Myocyte (in vitro differentiated cells): ENCODE measurements around the gene YIPF3. TPM values are rescaled to one million over a fixed set of nuclear protein-coding genes. Genes with fewer than 3 reads are reported as not detected.

Experiments
- DNase-seq: peaks from one replicate; pipeline ENCODE4 v3.0.0-alpha.2; 2012; ENCODE audit warnings: low read depth
- total RNA-seq: library from RNA; depleted of rRNA; stranded (reverse); fragments of >200 nt; gene quantifications from 2 replicates; pipeline ENCODE4 v1.2.3, GENCODE V29; 2014

Gene YIPF3
- total RNA-seq, 1 donor from 2014 or later, result 199 TPM

DNA sequence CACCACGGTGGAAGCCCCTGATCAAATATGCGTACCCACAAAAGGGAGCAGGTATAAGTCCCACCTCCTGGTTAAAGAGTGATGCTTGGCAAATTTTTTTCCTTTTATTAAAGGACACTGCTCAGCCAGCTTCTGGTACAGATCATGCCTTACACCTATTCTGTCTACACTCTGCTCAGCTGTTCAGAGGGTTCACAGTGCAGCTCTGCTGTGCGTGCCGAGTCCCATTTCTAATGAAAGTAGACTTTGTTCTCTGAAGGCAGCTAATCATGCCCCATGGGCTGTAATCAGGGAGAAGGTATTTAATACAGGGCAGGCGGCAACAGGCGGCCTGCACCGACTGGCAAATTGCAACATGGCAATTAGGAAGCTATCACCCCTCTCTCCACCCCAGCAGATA lies 22.9 kb downstream of the YIPF3 start:
- DNase-seq, result no peak

DNA sequence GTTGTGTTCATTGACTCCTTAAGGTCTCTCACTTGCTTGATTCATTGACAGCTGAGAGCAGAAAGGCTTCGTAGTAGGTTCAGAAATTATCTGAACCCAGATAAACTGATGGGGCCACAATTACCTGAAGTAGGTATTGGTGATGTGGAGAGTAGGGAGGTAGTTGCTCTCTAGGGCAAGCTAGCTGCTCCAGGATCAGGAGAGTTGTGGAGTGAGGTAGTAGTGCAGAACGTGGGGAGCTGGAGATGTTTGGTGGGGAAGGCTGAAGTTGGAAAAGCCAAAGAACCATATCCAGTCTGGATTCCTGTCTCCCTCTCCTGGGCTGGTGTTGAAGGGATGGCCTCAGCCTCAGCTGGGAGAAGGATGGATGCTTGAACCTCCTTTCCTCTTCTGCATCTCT lies 23.5 kb downstream of the YIPF3 start:
- no peak for DNase-seq

DNA sequence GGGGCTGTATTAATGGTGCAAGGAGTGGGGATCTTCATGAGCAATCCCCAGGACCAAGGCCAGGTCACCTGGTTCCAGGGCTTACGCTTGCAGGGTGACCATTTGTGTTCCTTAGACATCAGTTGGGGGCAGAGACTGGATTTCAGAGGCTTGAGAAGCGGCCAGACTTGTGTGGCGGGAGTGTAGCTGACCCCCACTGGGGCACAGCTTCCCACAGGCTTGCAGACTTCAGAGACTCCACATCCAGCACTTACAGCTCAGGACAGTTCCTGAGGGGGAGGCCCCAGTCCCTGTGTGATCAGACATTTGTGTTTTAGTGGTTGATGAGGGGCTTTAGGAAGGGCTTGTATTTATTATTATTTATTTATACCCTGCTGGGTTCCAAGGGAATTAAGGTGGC lies 24.1 kb downstream of the YIPF3 start:
- DNase-seq, result peak; percentile 92

DNA sequence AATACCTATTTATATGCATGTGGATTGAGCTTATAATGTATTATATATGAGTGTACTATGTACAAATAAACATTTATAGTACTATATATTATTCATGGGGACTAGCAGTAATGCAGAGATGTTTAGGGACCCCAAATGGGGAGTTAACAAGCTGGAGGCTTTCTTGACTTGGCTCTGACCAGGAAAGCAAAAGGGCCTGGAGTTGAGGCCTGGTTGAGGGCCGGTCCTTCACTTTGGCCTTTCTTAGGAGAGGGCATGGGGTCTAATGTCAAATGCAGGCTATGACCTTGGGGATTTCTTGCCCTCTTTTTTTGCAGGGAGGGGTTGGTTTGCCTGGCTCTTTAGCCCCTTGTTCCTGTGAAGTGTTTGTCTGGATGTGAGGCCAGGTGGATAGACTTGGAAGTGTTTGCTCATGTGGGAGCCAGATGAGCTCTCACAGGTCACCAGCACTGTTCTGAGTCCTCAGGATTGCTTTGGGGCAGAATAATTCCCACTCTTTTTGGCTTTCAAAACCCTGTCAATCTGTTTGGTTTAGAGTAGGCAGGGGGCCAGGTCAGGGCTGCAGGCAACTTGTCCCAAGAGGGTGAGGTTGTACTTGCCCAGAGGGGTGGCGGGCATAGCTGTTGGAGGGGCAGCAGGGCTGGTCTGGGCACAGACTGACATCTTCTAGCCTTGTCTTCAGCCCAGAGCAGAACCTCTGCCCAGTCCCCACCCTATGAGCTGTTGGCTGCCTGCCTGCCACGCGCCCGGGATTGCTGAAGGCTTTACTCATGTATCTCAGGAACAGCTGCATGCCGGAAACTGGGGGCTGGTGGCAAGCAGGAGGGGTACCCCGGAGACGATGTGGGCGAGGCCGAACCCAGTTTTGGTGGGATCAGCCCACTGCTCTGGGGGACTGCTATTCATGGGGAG lies 24.7 kb downstream of the YIPF3 start:
- peak; percentile 96 for DNase-seq

DNA sequence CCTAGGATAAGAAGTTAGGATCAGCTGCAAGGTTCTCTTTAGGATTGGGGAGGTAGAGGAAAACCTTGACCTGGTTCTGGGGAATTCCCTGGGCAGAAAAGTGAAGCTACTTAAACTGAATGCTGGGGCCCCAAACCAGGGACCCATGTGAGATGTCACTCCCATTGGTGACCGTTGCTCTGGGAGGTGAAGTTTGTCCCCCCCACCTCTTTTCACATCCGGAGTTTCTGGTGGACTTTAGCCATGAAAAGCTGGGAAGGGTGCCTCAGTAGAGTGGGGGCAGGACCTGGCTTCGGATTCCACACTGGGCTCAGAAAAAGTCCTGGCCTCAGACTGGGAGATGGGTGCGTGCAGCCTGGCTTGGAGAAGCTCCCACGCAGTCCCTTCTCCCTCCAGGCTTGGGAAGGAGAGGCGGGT lies 26.2 kb downstream of the YIPF3 start:
- no peak for DNase-seq

DNA sequence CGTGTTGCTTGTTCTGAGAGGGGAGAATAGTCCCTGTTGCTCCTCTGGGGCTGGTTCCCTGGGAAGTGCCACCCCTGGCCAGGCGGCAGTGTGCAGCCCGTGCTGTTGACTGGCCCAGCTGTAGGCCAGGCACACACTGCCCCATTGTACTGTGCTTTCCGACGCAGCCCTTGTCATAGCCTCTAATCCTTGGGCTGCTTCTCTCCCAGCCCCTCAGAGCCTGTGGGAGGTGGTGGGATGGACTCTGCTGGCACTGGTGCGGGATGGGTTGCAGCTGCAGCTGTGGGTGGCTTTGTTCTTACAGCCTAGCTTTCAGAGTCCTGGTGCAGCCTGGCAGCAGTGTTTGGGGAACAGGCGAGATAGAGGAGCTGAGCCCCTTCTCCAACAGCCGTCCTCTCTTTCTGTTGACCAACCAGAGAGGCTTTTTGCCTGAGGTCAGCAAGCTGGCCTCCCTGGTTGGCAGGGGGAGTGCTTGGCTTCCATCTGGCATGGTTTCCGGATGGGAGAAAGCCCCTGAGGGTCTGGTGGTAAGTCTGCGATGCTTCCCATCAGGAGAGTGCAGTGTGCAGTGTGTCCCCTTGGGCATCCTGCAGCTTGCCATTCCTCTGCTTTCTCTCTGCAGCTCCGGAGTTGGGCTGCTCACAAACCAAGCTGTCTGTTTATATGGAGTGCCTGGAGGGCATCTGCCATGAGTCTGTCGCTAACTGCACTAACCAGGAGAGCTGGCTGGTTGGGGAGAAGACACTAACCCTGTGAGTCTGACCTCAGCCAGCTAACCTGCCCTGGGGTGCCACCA lies 27.3 kb downstream of the YIPF3 start:
- DNase-seq, result peak; percentile 76

DNA sequence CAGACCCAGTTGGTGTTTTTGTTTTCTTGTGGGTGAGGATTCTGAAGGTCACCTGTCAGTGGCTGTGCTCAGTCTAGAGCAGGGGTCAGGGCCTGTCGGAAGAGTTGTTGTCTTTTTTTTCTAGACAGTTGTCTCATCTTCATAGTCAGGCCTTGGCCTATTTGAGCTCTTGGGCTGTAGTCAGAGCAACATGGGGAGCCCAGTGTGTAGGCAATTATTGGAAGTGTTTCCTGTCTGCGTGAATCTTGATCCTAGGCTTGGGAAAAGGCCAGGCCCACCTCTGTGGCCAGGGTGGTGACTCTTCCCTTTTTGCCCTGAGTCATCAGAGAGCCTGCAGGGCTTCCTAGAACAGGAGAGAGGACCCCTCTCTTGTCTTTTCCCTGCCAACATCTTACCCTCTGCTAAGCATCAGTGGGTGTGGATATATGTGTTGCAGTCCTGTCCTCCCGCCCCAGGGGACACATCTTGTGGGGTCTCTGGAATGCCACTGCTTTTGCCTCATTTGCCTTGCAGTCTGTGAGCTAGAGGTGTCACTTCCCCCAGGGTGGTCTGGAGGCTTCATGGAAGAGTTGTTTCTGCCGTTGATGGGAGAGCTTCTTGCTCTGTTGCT lies 28.0 kb downstream of the YIPF3 start:
- DNase-seq, result peak; percentile 86

DNA sequence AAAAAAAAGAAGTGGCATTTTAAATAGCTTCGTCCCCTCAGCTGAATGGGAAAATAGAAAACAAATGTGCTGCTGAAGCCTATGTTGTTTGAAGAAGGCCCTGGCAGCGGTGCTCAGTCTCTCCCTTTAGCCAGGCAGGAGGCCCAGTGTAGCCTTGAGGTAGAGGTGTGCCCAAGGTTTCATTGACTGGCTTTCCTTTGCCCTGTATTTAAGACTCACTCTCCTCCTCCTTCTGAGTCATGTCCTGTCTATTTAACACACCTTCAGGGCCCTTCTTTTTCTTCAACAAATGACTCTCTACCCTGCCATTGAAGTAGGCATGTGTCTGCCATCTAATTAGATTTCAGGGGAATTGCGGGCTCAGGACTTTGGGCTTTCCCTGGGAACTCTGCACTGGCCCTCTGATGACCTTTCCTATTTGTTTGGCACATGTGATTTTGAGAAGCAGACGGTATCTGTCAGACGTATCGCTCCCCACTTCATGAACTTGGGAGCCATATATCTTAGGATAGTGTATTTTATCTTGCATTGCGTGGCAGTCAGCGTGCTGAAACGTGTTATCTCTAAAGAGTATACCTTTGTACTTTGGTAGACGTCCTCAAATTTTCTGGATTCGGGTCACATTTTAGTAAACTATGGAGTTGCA lies 35.0 kb downstream of the YIPF3 start:
- DNase-seq, result no peak

DNA sequence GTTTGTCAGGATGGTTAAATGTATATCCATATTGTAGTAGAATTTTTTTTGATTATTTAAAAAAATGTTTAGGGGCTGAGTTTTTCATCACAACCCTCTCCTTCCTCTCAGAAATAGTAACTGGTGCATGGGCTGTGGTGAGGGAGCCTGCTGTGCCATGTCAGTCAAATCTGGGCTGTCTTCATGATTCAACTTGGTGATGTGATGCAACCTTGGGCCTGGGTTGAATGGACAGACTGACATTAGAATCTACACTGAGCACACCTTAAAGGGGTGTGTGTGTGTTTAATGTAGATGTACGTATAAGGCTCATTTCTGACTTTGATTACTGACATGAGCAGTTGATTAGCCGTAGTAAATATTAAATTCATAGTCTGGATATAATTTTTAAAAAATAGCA lies 35.7 kb downstream of the YIPF3 start:
- DNase-seq, result peak; percentile 64

DNA sequence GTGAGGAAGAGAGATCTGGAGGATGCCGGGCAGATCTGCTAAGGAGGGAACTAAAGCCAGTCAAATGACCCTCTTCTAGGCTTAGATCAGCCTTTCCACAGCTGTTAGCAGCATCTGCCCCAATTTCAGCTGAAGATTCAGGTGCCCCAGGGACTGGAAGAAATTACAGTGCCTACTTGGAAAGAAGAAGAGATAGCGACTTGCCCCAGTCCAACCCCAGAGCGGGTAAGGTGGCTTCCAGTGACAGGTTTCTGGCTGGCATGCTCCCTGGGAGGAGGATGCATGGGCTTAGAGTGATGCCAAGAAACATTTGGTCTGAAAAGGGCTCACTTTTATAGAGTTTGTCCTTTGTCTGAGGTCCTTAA lies 38.7 kb downstream of the YIPF3 start:
- no peak for DNase-seq

DNA sequence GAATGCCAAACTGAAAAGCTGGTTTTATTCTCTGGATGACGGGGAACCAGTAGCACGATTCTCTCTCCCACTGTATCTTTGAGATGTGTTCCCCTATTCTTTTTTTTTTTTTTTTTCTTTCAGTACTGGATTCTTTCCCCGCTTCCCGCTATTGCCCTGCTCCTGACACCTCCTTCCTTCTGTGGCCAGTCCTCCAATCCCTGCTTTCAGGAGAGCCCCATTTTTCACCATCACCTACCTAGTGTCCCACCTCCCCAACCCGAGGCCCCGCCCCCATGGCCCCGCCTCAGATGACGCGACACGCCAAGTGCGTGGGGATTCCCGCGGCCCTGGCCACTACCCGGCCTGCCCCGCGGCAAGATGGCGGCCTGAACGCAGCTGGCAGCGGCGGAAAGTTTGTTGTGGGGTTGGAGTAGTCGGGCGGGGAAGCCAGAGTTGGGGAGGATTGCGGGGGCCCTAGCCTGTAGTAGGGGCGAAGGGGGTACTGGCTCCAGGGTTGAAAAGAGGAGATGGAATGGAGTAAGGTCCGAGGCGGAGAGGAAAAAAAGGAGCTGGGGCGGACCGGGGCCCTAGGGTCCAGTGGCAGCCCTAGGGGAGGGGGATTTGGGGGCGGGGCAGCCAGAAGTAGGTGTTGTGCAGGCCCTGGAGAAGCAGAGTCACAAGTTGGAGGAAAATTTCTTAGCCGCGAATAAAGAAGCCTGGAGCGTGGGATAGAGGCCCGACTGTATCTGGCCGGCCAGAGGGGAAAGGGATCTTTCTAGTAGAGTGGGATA lies 39.3 kb downstream of the YIPF3 start, which contains the start of gene TJAP1:
Gene TJAP1, plus strand, starts transcription at position 336 of the 773 bp plus-strand sequence. CDS start 21,432 bp downstream, outside the sequence.
- DNase-seq, result peak; percentile 88

DNA sequence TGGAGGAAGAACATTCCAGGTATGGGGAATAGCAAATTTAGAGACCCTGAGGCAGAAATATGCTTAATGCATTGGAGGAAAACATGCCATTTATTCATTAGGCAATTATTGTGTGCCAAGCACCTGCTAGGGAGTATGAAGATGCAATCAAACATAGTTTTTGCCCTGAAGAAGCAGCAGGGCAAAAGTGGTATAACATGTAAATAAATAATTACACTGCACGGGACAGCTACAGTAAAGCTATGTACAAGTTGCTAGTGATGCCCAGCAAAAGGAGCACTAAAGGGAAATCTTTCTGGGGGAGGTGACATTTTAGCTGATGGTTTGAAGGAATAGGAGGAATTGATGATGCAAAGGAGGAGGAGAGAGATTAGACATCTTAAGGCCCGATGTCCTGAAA lies 40.0 kb downstream of the YIPF3 start:
- DNase-seq, result no peak

DNA sequence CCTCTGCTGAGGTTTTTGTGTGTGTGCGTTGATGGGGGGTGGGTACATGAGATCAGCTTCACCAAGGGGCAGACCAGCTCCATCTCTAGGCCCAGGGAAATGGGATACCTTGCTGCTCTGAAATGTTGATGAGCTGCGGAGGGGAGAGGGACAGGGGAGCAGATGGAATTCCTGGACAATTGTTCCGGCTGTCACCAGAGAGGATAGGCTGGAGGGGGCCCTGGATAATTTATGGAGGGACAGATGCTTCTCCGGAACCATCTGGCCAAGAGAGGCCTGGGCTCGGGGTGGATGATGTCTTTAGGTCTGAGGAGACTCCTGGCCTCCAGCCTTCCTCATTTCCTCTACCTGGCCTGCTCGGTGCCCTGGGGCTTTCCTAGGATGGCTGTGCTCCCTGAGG lies 41.2 kb downstream of the YIPF3 start:
- peak; percentile 20 for DNase-seq

DNA sequence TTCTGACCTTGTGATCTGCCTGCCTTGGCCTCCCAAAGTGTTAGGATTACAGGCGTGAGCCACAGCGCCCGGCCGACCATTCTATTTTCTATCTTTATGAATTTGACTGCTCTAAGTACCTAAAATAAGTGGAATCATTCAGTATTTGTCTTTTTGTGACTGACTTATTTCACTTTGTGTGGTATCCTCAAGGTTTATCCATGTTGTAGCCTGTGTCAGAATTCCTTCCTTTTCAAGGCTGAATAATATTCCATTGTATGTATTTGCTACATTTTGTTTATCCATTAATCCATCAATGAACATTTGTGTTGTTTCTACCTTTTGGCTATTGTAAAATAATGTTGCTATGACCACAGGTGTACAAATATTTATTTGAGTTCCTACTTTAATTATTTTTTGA lies 44.2 kb downstream of the YIPF3 start:
- DNase-seq, result no peak

DNA sequence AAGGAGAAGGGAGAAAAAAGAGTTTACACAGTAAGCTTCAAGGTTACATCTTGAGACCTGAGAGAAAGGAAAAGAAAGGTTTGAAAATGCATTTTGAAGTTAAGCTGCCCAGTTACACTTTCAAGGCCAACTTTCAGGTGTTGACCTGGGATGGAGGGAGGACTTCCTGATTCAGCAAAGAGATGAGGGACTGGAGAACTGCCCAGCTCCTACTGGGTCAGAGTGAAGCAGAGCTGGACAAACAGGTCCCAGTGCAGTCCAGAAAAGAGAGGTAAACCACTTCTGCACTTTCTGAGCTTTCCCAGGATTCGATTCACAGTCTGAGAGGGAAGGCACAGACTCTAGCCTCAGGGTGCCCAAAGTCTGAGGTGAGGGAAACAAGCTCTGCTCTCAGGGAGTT lies 45.3 kb downstream of the YIPF3 start:
- DNase-seq, result no peak

DNA sequence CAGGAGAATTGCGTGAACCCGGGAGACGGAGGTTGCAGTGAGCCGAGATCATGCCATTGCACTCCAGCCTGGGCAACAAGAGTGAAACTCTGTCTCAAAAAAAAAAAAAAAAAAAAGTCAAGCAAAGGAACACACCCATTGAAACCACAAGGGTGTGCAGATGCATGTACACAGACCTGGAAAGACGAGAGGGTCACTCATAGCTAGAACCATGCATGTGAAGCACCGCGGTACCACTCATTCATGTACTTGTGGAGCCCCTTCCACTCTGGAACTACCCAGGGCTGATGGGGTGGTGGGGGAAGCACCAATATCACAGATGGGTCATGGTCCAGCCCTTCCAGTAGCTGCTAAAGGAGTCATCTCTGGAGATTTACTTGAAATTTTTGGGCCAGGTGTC lies 46.8 kb downstream of the YIPF3 start:
- no peak for DNase-seq

DNA sequence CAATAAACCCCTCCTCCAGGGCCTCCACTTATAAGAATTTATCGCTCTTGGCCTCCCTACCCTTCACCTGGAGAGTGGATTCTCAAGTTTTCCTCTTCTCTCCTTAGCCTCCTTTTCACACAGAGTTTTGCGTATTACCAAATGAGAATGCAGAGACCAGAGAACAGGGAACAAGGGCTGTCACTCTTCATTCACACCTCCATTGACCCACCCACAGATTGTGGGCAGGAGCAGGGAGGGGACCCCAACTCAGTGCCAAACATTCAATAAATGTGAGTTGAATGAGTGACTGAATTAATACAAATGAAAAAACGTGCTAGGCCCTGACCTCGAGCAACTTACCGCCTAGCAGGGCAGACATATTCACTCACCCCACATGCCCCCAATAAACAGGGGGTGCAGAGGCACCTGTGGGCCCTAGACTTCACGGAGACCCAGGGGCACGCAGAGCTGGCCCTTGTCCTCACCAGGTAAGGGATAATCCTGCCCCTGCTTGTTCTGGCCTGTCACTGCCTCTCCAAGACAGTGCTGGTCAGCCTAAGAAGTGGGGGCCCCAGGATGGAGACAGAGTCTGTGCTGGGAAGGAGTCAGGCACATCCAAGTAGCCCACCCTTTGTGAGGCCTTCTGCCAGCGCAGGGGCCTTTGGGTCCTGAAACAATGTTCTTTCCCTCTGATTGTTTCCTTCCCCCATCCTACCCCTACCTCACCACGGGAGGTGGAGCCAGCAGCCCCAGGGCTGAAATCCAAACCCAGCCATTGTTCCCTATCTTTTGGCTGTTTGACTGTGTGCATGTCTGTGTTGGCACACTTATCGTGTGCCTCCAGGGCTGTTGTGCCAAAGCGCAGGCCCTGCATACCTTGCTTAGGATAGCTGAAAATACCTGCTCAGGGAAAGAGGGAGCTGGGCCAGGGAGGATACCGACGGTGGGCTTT lies 47.7 kb downstream of the YIPF3 start:
- no peak for DNase-seq

DNA sequence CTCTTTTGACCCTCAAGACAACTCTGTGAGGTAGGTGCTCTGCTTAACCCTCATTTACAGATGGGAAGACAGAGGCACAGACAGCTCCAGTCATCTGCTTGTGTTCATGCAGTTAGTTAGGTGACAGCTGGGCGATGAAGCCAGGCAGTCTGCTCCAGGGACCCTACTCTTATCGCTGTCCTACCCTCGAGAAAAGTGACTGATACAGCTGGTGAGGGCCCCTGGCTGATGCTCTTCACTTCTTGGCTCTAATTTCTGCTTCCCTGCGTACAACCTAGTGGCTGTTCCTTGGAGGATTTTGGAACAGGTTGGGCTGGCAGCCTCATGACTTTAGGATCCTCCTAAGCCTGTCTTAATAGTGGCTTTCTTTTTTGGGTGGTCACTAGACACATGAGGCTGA lies 48.5 kb downstream of the YIPF3 start:
- no peak for DNase-seq

DNA sequence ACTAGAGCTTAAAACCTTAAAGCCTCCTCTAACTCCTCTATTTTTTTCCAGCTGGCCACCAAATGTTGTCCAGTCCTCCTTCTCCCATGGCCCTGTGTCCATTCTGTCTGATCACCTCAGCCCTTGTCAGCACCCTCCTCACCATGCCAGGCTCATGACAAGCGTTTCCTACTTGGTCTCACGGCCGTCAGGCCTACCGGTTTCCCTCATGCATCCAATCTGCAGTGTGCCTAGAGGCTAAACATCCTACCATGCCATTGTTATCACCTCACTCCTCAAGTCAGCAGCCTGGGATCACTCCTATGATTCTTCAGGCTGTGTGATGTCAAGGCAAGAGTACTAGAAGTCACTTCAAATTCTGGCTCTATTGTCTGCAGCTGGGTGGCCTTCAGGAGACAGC lies 49.0 kb downstream of the YIPF3 start:
- DNase-seq, result no peak
